Measurements from ENCODE around the gene JARID2. TPM values are rescaled to one million over a fixed set of nuclear protein-coding genes. Genes with fewer than 3 reads are reported as not detected.

Gene JARID2
- total and polyA plus RNA-seq, 10 of the 15 experiments (the other 5 are each of a cell fraction or from before 2014, with no cell fraction given): 4.2 to 21.6 (median 11.7) TPM

DNA sequence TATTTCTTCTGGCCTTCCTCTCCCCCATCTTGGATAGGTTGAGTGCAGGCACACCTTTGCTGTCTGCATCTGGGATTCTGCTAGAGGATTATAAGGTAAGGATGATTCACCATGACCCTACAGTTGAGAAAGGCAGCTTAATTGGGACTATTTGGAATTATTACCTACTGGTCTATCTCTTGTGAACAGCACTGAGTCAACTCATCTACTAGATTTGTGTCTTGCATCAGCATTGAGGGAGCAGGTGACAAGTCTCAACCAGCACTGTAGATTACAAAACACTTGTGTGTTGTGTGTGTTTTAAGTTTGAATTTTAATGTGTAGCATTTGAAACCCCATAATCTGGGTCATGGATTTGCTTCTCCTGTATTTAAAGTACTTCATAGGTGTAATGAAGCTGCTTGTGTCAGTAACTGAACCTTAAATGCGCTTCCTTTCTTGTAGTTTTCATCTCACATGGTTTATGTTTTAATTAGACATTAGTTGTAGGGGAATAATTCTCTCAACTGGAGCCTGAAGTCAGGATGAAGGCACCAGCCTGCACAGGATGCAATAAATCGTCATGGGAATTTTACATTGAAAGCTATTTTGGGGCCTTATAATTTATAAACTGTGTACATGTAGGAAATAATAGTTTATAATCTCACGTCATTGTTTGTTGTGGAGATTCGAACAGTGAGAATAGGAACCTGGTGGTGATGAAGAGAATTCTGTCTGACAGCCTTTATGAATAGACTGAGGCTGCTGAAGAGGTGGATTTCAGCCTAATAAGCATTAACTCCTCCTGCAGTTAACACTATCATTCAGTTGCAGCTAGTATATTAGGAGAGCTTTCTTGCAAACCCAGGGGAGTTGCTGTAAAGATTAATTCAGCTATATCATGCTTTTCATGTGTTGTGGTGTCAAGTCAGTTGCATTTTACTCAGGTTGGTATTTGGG lies 125.1 kb downstream of the JARID2 start:
- H3K4me2 ChIP-seq (ENCODE audit: control insufficient read depth, insufficient read depth): no peak overlapping the region
- H3K79me2 ChIP-seq (ENCODE audit: control insufficient read depth, insufficient read depth, low read length): peaks cover 90% of the 10 kb centered on the region
- H2AFZ ChIP-seq (ENCODE audit: control insufficient read depth, low read depth, low read length): no peak overlapping the region
- no peak for TF ChIP-seq CHD2 (IDR thresholded peaks at IDR 0.05; ENCODE audit: borderline replicate concordance, low read depth, low read length)
- no peak for TF ChIP-seq SREBF1 (IDR thresholded peaks at IDR 0.05; ENCODE audit: low read length)
- TF ChIP-seq ZNF384 (IDR thresholded peaks at IDR 0.05; ENCODE audit: borderline replicate concordance, low read depth, low read length): no peak
- no peak for TF ChIP-seq IRF4 (IDR thresholded peaks at IDR 0.05; ENCODE audit: low read depth, low read length)
- TF ChIP-seq SREBF2 (IDR thresholded peaks at IDR 0.05; ENCODE audit: low read length): no peak
- no peak for TF ChIP-seq CREM (IDR thresholded peaks at IDR 0.05; ENCODE audit: low read depth)
- TF ChIP-seq, protein P1, sequence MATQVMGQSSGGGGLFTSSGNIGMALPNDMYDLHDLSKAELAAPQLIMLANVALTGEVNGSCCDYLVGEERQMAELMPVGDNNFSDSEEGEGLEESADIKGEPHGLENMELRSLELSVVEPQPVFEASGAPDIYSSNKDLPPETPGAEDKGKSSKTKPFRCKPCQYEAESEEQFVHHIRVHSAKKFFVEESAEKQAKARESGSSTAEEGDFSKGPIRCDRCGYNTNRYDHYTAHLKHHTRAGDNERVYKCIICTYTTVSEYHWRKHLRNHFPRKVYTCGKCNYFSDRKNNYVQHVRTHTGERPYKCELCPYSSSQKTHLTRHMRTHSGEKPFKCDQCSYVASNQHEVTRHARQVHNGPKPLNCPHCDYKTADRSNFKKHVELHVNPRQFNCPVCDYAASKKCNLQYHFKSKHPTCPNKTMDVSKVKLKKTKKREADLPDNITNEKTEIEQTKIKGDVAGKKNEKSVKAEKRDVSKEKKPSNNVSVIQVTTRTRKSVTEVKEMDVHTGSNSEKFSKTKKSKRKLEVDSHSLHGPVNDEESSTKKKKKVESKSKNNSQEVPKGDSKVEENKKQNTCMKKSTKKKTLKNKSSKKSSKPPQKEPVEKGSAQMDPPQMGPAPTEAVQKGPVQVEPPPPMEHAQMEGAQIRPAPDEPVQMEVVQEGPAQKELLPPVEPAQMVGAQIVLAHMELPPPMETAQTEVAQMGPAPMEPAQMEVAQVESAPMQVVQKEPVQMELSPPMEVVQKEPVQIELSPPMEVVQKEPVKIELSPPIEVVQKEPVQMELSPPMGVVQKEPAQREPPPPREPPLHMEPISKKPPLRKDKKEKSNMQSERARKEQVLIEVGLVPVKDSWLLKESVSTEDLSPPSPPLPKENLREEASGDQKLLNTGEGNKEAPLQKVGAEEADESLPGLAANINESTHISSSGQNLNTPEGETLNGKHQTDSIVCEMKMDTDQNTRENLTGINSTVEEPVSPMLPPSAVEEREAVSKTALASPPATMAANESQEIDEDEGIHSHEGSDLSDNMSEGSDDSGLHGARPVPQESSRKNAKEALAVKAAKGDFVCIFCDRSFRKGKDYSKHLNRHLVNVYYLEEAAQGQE (IDR thresholded peaks at IDR 0.05; ENCODE audit: low read depth, low read length): no peak
- TF ChIP-seq SPI1 (IDR thresholded peaks at IDR 0.05; ENCODE audit: borderline replicate concordance, insufficient read depth, low read depth, low read length): no peak
- TF ChIP-seq TAF1 (IDR thresholded peaks at IDR 0.05; ENCODE audit: borderline replicate concordance, low read depth, low read length): no peak
- TF ChIP-seq SRF (IDR thresholded peaks at IDR 0.05; ENCODE audit: low read depth in 2 of 2, low read length in 2 of 2): no peak
- TF ChIP-seq ZNF207 (IDR thresholded peaks at IDR 0.05; ENCODE audit: borderline replicate concordance): no peak
- TF ChIP-seq MEF2B (IDR thresholded peaks at IDR 0.05; ENCODE audit: partially characterized antibody, poor library complexity, severe bottlenecking): no peak
- no peak for TF ChIP-seq BCL11A (IDR thresholded peaks at IDR 0.05; ENCODE audit: low read depth, low read length)
- TF ChIP-seq, protein P2, sequence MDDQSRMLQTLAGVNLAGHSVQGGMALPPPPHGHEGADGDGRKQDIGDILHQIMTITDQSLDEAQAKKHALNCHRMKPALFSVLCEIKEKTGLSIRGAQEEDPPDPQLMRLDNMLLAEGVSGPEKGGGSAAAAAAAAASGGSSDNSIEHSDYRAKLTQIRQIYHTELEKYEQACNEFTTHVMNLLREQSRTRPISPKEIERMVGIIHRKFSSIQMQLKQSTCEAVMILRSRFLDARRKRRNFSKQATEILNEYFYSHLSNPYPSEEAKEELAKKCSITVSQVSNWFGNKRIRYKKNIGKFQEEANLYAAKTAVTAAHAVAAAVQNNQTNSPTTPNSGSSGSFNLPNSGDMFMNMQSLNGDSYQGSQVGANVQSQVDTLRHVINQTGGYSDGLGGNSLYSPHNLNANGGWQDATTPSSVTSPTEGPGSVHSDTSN (IDR thresholded peaks at IDR 0.05; ENCODE audit: insufficient replicate concordance, low read depth, low read length): no peak
- RAD21 ChIA-PET (ENCODE audit: unreplicated experiment): interaction anchor here (0.8 to 2.2 kb wide), 2 partner anchors 17 to 43 kb away, joined by 4 to 7 read pairs; no protein-coding TSS in a partner anchor
- FAIRE-seq (no peak), DNase-seq (ENCODE audit: low read depth, low spot score) (no peak), ATAC-seq (no peak)
- no peaks in the 10 kb centered on the region; the same call in 1 of the 2 replicates for H4K20me1 ChIP-seq (ENCODE audit: control insufficient read depth, insufficient read depth)
- BruUV-seq (replicated peaks): no TSS peak
- POLR2A ChIA-PET: interaction anchor here (0.6 to 2.0 kb wide), 5 partner anchors 9 to 21 kb away, joined by 3 to 9 read pairs (median 4); no protein-coding TSS in a partner anchor
- peaks cover 1% of the 10 kb centered on the region; the same call in 1 of the 2 replicates for H3K4me1 ChIP-seq (ENCODE audit: control insufficient read depth, insufficient read depth, low read length)
- H3K27ac ChIP-seq (ENCODE audit: control insufficient read depth, insufficient read depth): no peak overlapping the region
- in situ Hi-C loops (cut with MboI): no loop called here
- no peak overlapping the region for H3K9ac ChIP-seq (ENCODE audit: control insufficient read depth, insufficient read depth, low read length)
- peaks cover 4 to 7% of the 10 kb centered on the region in 2 experiments; a peak in 3 of 4 replicates for H3K36me3 ChIP-seq (ENCODE audit: control insufficient read depth in 2 of 2, insufficient read depth in 2 of 2, low read length in 1 of 2)
- SMC1A ChIA-PET (ENCODE audit: uncharacterized antibody, unreplicated experiment): interaction anchor here (1.0 to 5.2 kb wide), 6 partner anchors 13 to 44 kb away, joined by 3 to 41 read pairs (median 8); no protein-coding TSS in a partner anchor
- H3K4me3 ChIP-seq: no peak overlapping the region
- CTCF ChIA-PET: interaction anchor here (0.7 to 1.7 kb wide), 5 partner anchors 14 to 70 kb away, joined by 3 read pairs; no protein-coding TSS in a partner anchor
- 77% methylated on average over 4 of the region's 4 CpGs for WGBS (ENCODE audit: insufficient coverage, insufficient replicate concordance, low lambda C conversion rate, missing lambda C conversion rate)
- H3K27me3 ChIP-seq (replicated peaks in 1 of 2; ENCODE audit: control insufficient read depth in 2 of 2, insufficient read depth in 2 of 2, low read length in 1 of 2): no peaks in the 10 kb centered on the region
- intact Hi-C loops (cut with micrococcal nuclease; ENCODE audit: unreplicated experiment): no loop called here
- no peaks in the 10 kb centered on the region for H3K9me3 ChIP-seq (replicated peaks; ENCODE audit: control insufficient read depth, insufficient read depth, low read length)
